ENCODE results near the gene EGLN3. TPM values are rescaled to one million over a fixed set of nuclear protein-coding genes. Genes with fewer than 3 reads are reported as not detected.
"Not testable (repeated sequence)": the region's sequence is repeated elsewhere in the genome, so short reads cannot be mapped to it uniquely, and the experiment has no call there.

The EGLN3 gene
- total RNA-seq, 1 donor from 2014 or later, result 10.5 TPM

- no peak overlapping the region for H3K27ac ChIP-seq
- H3K4me1 ChIP-seq, result no peaks in the 10 kb centered on the region
- no peaks in the 10 kb centered on the region for H3K36me3 ChIP-seq
- TF ChIP-seq, protein P1, sequence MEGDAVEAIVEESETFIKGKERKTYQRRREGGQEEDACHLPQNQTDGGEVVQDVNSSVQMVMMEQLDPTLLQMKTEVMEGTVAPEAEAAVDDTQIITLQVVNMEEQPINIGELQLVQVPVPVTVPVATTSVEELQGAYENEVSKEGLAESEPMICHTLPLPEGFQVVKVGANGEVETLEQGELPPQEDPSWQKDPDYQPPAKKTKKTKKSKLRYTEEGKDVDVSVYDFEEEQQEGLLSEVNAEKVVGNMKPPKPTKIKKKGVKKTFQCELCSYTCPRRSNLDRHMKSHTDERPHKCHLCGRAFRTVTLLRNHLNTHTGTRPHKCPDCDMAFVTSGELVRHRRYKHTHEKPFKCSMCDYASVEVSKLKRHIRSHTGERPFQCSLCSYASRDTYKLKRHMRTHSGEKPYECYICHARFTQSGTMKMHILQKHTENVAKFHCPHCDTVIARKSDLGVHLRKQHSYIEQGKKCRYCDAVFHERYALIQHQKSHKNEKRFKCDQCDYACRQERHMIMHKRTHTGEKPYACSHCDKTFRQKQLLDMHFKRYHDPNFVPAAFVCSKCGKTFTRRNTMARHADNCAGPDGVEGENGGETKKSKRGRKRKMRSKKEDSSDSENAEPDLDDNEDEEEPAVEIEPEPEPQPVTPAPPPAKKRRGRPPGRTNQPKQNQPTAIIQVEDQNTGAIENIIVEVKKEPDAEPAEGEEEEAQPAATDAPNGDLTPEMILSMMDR (IDR thresholded peaks at IDR 0.05), result no peak
- intact Hi-C loops (cut with DNase I), result no loop called here
- ATAC-seq, result no peak
- no peaks in the 10 kb centered on the region for H3K9me3 ChIP-seq
- no peaks in the 10 kb centered on the region for H3K27me3 ChIP-seq (ENCODE audit: low read depth)
- no peak overlapping the region for H3K4me3 ChIP-seq
- no peak for DNase-seq
These were observed 16.3 kb upstream of the EGLN3 start for GRCh38 chr14:33967138-33967537.

DNA sequence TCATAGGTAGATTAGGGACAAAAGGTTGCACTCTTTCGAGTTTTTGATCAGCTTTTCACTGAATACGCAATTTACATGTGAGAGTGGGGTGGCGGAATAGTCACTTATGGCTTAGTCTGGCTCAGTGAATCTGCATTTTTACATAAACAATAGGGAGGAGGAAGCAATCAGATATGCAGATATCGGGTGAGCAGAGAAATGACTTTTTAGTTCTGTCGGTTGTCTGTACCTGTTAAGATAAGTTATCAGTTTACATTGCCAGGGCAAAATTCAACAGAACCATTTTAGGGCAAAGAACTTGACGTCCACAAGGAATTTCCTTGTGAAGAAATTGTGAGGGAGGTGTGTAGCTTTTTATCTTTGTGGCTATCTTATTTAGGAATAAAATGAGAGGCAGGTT, 15.4 kb upstream of the EGLN3 start:
- ATAC-seq, result no peak
- no peaks in the 10 kb centered on the region for H3K4me1 ChIP-seq

DNA sequence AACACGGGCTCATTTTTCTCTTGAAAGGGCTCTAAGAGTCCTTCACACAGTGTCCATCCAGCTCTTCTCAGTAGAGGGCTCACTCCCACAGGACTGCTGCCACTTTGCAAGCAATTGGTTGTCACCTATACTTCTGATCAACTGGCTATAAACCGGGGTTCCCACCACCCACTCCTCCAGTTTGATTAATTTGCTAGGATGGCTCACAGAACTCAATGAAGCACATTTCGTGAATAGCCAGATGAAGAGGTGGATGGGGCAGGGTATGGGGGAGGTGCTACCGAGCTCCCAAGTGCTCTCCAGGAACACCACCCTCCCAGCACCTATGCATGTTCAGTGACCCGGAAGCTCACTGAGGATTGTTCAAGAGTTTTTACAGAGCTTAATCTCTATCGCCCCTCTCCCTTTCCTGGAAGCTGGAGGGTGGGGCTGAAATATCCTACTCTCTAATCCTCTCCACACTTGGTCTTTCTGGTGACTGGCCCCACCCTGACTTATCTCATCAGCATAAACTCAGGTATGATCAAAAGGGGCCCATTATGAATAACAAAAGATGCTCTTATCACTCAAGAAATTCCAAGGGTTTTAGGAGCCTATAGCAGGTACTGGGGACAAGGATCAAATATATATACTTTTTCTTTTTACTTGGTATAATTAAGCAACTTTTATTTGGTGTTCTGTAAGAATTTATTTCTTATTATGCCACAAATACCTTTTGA, 13.9 kb upstream of the EGLN3 start:
- peak in 1 of 2 donors; percentile 27 for ATAC-seq
- intact Hi-C loops (cut with DNase I), result no loop called here

More for the DNA sequence above, 15.4 kb upstream of the EGLN3 start:
- TF ChIP-seq, protein P1 (IDR thresholded peaks at IDR 0.05), result no peak
- no peak overlapping the region for H3K4me3 ChIP-seq
- no peaks in the 10 kb centered on the region for H3K9me3 ChIP-seq
- no peak overlapping the region for H3K27ac ChIP-seq
- no peaks in the 10 kb centered on the region for H3K36me3 ChIP-seq
- no peak for DNase-seq
- H3K27me3 ChIP-seq (ENCODE audit: low read depth), result no peaks in the 10 kb centered on the region
- intact Hi-C loops (cut with DNase I), result no loop called here

GRCh38 chr14:33963892-33964291, 13.0 kb upstream of the EGLN3 start:
- ATAC-seq, result no peak
- Histone ChIP-seq H3K27ac (no peak overlapping the region), H3K9me3 (no peaks in the 10 kb centered on the region), H3K27me3 (ENCODE audit: low read depth) (no peaks in the 10 kb centered on the region), H3K4me3 (no peak overlapping the region), H3K36me3 (no peaks in the 10 kb centered on the region), H3K4me1 (no peaks in the 10 kb centered on the region)
- TF ChIP-seq, protein P1 (IDR thresholded peaks at IDR 0.05), result no peak
- intact Hi-C loops (cut with DNase I), result no loop called here
- no peak for DNase-seq

More for the DNA sequence above, 13.9 kb upstream of the EGLN3 start:
- Histone ChIP-seq H3K4me3 (no peak overlapping the region), H3K4me1 (no peaks in the 10 kb centered on the region), H3K27me3 (ENCODE audit: low read depth) (no peaks in the 10 kb centered on the region), H3K9me3 (no peaks in the 10 kb centered on the region), H3K27ac (no peak overlapping the region), H3K36me3 (no peaks in the 10 kb centered on the region)
- TF ChIP-seq, protein P1 (IDR thresholded peaks at IDR 0.05), result no peak
- no peak for DNase-seq

DNA sequence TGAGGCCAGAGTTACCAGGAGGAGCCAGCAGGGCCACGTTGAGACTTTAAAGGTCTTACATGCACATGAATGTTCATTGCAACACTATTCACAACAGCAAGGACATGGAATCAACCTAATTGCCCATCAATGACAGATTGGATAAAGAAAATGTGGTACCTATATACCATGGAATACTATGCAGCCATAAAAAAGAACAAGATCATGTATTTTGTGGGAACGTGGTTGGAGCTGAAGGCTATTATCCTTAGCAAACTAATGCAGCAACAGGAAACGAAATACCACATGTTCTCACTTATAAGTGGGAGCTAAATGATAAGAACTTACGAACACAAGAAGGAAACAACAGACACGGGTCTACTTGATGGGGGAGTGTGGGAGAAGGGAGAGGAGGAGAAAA, 11.6 kb upstream of the EGLN3 start:
- ATAC-seq; intact Hi-C loops (cut with DNase I); H3K27me3 ChIP-seq (ENCODE audit: low read depth); H3K36me3 ChIP-seq; H3K4me1 ChIP-seq; H3K27ac ChIP-seq; H3K4me3 ChIP-seq; DNase-seq; H3K9me3 ChIP-seq: not testable (repeated sequence)

DNA sequence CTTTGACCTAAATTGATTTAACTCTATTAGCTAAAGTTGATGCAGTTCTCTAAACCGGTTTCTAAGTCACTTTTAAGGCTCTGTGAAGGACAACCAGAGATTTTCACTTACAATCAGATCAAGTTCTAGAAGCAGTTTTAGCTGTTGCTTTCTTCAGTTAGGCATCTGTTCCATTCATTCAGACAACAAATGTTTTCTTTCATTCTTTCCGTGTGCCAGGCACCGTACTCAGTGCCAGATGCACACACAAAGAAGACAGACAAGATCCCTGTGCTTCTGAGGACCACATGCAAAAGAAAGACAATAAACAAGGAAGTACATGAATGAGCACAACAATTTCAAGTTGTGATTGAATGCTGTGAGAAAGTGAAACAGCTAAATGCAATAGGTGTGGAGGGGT, 11.1 kb upstream of the EGLN3 start:
- intact Hi-C loops (cut with DNase I), result no loop called here

More for the DNA sequence above, 11.1 kb upstream of the EGLN3 start:
- Histone ChIP-seq H3K4me3 (no peak overlapping the region), H3K36me3 (no peaks in the 10 kb centered on the region), H3K9me3 (no peaks in the 10 kb centered on the region), H3K27ac (no peak overlapping the region), H3K4me1 (no peaks in the 10 kb centered on the region), H3K27me3 (ENCODE audit: low read depth) (no peaks in the 10 kb centered on the region)
- ATAC-seq (no peak), DNase-seq (no peak)
- TF ChIP-seq, protein P1 (IDR thresholded peaks at IDR 0.05), result no peak
